HCT116 (cell line): ENCODE data around the gene SIRPA. TPM values are rescaled to one million over a fixed set of nuclear protein-coding genes. Genes with fewer than 3 reads are reported as not detected.

ENCODE experiments used
- ATAC-seq: fragments of 200-7000 bp; cut with Tn5 transposase; 2 replicates; pipeline ENCODE4 v1.9.1; 2020; ENCODE audit warnings: mild to moderate bottlenecking, moderate library complexity
- BruUV-seq: library from RNA; stranded (reverse); fragments of 400-500 nt; replicated peaks from 2 replicates; lab custom pipeline; 2021; lab: Mats Ljungman, UMichigan
- CTCF ChIA-PET: fragments of 300-600 bp; sonication (Branson Sonifier 250); formaldehyde crosslinking; loops from one replicate; lab custom pipeline; 2021; ENCODE audit warnings: antibody characterized with exemption; lab: Charles Lee
- POLR2A ChIA-PET: fragments of 300-600, 350-600 bp; sonication (Branson Sonifier 250); formaldehyde crosslinking; loops from one replicate; lab custom pipeline; 2021; ENCODE audit warnings: antibody characterized with exemption; lab: Charles Lee
- RAD21 ChIA-PET, 2 experiments: fragments of 300-600 bp; sonication (Branson Sonifier 250); formaldehyde crosslinking; loops; one replicate each; lab custom pipeline; 2023; ENCODE audit warnings: low total read pairs in 2 of 2; ENCODE audit not compliant: uncharacterized antibody in 2 of 2, unreplicated experiment in 2 of 2, low non-redundant PET in 1 of 2; lab: Charles Lee
- DNase-seq: peaks from one replicate; pipeline ENCODE4 v3.0.0-alpha.2; 2010; ENCODE audit warnings: low read depth, low spot score
- H2AFZ ChIP-seq: fragments of 200-600 bp; shearing (Covaris generic), sonication (generic); 2 replicates; pipeline ENCODE4 v1.6.1; 2017; ENCODE audit warnings: low read depth, mixed run types, mixed read lengths, antibody characterized with exemption, low read length; ENCODE audit not compliant: poor library complexity, severe bottlenecking
- H3K27ac ChIP-seq: 2 replicates; pipeline ENCODE4 v1.5.1; 2012; ENCODE audit warnings: low read depth, low read length
- H3K27me3 ChIP-seq: fragments of 200-600 bp; sonication (generic); 2 replicates; pipeline ENCODE4 v1.6.1; 2016; ENCODE audit warnings: mixed run types, low read length, mixed read lengths; ENCODE audit not compliant: insufficient read depth
- H3K36me3 ChIP-seq, 2 experiments: fragments of 200-500 bp in 1 of 2; fragments of 200-600 bp in 1 of 2; sonication (Bioruptor generic) in 1 of 2; sonication (generic) in 1 of 2; 2 replicates each; pipeline versions ENCODE4 v1.5.1 to v1.6.1; 2014 to 2016; ENCODE audit warnings: low read length in 2 of 2, inconsistent platforms in 1 of 2, mixed read lengths in 1 of 2, mixed run types in 1 of 2; ENCODE audit not compliant: insufficient read depth in 2 of 2, control insufficient read depth in 1 of 2
- H3K4me1 ChIP-seq, 2 experiments: fragments of 200-600 bp in 1 of 2; sonication (generic) in 1 of 2; 2 replicates each; pipeline versions ENCODE4 v1.5.1 to v1.6.1; 2012 to 2017; ENCODE audit warnings: low read length in 2 of 2, inconsistent platforms in 1 of 2, mild to moderate bottlenecking in 1 of 2, mixed read lengths in 1 of 2, mixed run types in 1 of 2, moderate library complexity in 1 of 2; ENCODE audit not compliant: insufficient read depth in 2 of 2, control insufficient read depth in 1 of 2
- H3K4me2 ChIP-seq: fragments of 200-600 bp; sonication (generic); 2 replicates; pipeline ENCODE4 v1.6.1; 2017; ENCODE audit warnings: mixed run types, low read length, mixed read lengths
- H3K4me3 ChIP-seq, 2 experiments: fragments of 200-600 bp in 1 of 2; sonication (generic) in 1 of 2; replicated peaks in 1 of 2; 2 replicates each; pipeline ENCODE4 v1.5.1; 2011 to 2016; ENCODE audit warnings: low read length in 2 of 2, control low read depth in 1 of 2, low read depth in 1 of 2, mild to moderate bottlenecking in 1 of 2, mixed read lengths in 1 of 2, mixed run types in 1 of 2
- H3K79me2 ChIP-seq: fragments of 200-600 bp; sonication (generic); 2 replicates; pipeline ENCODE4 v1.6.1; 2017; ENCODE audit warnings: mild to moderate bottlenecking, mixed run types, low read length, moderate library complexity, mixed read lengths; ENCODE audit not compliant: insufficient read depth
- H3K9ac ChIP-seq: fragments of 200-600 bp; sonication (generic); 2 replicates; pipeline ENCODE4 v1.6.1; 2016; ENCODE audit warnings: low read length, mixed read lengths
- H3K9me2 ChIP-seq: fragments of 200-600 bp; sonication (generic), shearing (Covaris generic); 2 replicates; pipeline ENCODE4 v1.6.1; 2017; ENCODE audit warnings: mixed run types, mild to moderate bottlenecking, moderate library complexity; ENCODE audit not compliant: insufficient read depth
- H3K9me3 ChIP-seq, 2 experiments: fragments of 200-500 bp in 1 of 2; fragments of 200-600 bp in 1 of 2; sonication (Bioruptor generic) in 1 of 2; sonication (generic) in 1 of 2; 2 replicates each; pipeline ENCODE4 v1.6.1; 2014 to 2017; ENCODE audit warnings: low read length in 2 of 2, mixed read lengths in 2 of 2, inconsistent platforms in 1 of 2, low read depth in 1 of 2, mild to moderate bottlenecking in 1 of 2, mixed run types in 1 of 2, moderate library complexity in 1 of 2; ENCODE audit not compliant: control insufficient read depth in 1 of 2, insufficient read depth in 1 of 2
- H4K20me1 ChIP-seq: fragments of 200-600 bp; sonication (generic), shearing (Covaris generic); 2 replicates; pipeline ENCODE4 v1.6.1; 2017; ENCODE audit warnings: mixed run types, mild to moderate bottlenecking, moderate library complexity; ENCODE audit not compliant: insufficient read depth
- CEBPB ChIP-seq: IDR thresholded peaks from 2 replicates; pipeline ENCODE4 v1.6.1; 2012; ENCODE audit warnings: low read depth
- EGR1 ChIP-seq: IDR thresholded peaks from 2 replicates; pipeline ENCODE4 v1.6.1; 2012; ENCODE audit warnings: low read depth
- ELF1 ChIP-seq: IDR thresholded peaks from 2 replicates; pipeline ENCODE4 v1.6.1; 2012; ENCODE audit warnings: low read depth, borderline replicate concordance
- EZH2 ChIP-seq: fragments of 200-600 bp; sonication (generic); IDR thresholded peaks from 2 replicates; pipeline ENCODE4 v1.6.1; 2017; ENCODE audit warnings: antibody characterized with exemption, mixed run types
- EZH2phosphoT487 ChIP-seq: fragments of 200-600 bp; IDR thresholded peaks from 2 replicates; pipeline ENCODE4 v1.6.1; 2018; ENCODE audit warnings: antibody characterized with exemption, borderline replicate concordance
- FOSL1 ChIP-seq: IDR thresholded peaks from 2 replicates; pipeline ENCODE4 v1.6.1; 2012; ENCODE audit warnings: low read depth
- POLR2A ChIP-seq: IDR thresholded peaks from 2 replicates; pipeline ENCODE4 v1.7.0; 2011; ENCODE audit warnings: borderline replicate concordance; ENCODE audit not compliant: insufficient read depth, insufficient read length; ENCODE audit errors: extremely low read depth
- RAD21 ChIP-seq: IDR thresholded peaks from 2 replicates; pipeline ENCODE4 v1.6.1; 2012; ENCODE audit warnings: low read depth, mild to moderate bottlenecking
- REST ChIP-seq: IDR thresholded peaks from 2 replicates; pipeline ENCODE4 v1.6.1; 2012; ENCODE audit warnings: low read depth
- SIN3A ChIP-seq: IDR thresholded peaks from 2 replicates; pipeline ENCODE4 v1.6.1; 2012; ENCODE audit warnings: low read depth
- SP1 ChIP-seq: IDR thresholded peaks from 2 replicates; pipeline ENCODE4 v1.6.1; 2012; ENCODE audit warnings: low read depth
- intact Hi-C: fragments of 100-400 bp; cut with micrococcal nuclease; formaldehyde crosslinking; loops from 2 replicates; pipeline ENCODE4 v1.10.0; 2022
- total RNA-seq: library from RNA; stranded (reverse); gene quantifications from one replicate; pipeline ENCODE4 v1.2.1, GENCODE V29; 2021; ENCODE audit not compliant: unreplicated experiment
- TF ChIP-seq, protein P1 (sequence below): IDR thresholded peaks from 2 replicates; pipeline ENCODE4 v1.6.1; 2012

SIRPA gene
- total RNA-seq, 1 experiment from 2014 or later, result 15.3 TPM

GRCh38 chr20:1941226-1941625 is 46.0 kb downstream of the SIRPA start:
- no peaks in the 10 kb centered on the region for H3K9me2 ChIP-seq
- ATAC-seq (no peak), DNase-seq (no peak)
- H2AFZ ChIP-seq, result no peak overlapping the region
- no peak overlapping the region for H3K4me3 ChIP-seq
- H4K20me1 ChIP-seq, result no peaks in the 10 kb centered on the region
- no peak overlapping the region for H3K4me2 ChIP-seq
- H3K79me2 ChIP-seq, result no peaks in the 10 kb centered on the region
- no peaks in the 10 kb centered on the region for H3K4me1 ChIP-seq
- H3K27me3 ChIP-seq, result no peaks in the 10 kb centered on the region
- POLR2A ChIA-PET, result no interaction called here
- H3K36me3 ChIP-seq, result no peaks in the 10 kb centered on the region; a peak in 1 of 4 replicates
- TF ChIP-seq RAD21 (no peak), EGR1 (no peak), FOSL1 (no peak), SP1 (no peak), EZH2 (no peak), EZH2phosphoT487 (no peak), SIN3A (no peak), ELF1 (no peak), POLR2A (no peak), CEBPB (no peak), REST (no peak)
- TF ChIP-seq, protein P1, sequence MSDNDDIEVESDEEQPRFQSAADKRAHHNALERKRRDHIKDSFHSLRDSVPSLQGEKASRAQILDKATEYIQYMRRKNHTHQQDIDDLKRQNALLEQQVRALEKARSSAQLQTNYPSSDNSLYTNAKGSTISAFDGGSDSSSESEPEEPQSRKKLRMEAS, result no peak
- CTCF ChIA-PET, result no interaction called here
- BruUV-seq, result no TSS peak
- no peak overlapping the region for H3K9ac ChIP-seq
- intact Hi-C loops, result no loop called here
- H3K9me3 ChIP-seq, result no peaks in the 10 kb centered on the region
- RAD21 ChIA-PET, result no interaction called here
- H3K27ac ChIP-seq, result no peak overlapping the region
